ENCODE measurements around the gene ZNF207.

Gene ZNF207

GRCh38 chr17:32356378-32356743, 6.4 kb downstream of the ZNF207 start:
- TF ChIP-seq, protein P1, sequence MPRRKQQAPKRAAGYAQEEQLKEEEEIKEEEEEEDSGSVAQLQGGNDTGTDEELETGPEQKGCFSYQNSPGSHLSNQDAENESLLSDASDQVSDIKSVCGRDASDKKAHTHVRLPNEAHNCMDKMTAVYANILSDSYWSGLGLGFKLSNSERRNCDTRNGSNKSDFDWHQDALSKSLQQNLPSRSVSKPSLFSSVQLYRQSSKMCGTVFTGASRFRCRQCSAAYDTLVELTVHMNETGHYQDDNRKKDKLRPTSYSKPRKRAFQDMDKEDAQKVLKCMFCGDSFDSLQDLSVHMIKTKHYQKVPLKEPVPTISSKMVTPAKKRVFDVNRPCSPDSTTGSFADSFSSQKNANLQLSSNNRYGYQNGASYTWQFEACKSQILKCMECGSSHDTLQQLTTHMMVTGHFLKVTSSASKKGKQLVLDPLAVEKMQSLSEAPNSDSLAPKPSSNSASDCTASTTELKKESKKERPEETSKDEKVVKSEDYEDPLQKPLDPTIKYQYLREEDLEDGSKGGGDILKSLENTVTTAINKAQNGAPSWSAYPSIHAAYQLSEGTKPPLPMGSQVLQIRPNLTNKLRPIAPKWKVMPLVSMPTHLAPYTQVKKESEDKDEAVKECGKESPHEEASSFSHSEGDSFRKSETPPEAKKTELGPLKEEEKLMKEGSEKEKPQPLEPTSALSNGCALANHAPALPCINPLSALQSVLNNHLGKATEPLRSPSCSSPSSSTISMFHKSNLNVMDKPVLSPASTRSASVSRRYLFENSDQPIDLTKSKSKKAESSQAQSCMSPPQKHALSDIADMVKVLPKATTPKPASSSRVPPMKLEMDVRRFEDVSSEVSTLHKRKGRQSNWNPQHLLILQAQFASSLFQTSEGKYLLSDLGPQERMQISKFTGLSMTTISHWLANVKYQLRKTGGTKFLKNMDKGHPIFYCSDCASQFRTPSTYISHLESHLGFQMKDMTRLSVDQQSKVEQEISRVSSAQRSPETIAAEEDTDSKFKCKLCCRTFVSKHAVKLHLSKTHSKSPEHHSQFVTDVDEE (CRISPR knock-in tag; IDR thresholded peaks at IDR 0.05) = no peak
- TF ChIP-seq, protein P2, sequence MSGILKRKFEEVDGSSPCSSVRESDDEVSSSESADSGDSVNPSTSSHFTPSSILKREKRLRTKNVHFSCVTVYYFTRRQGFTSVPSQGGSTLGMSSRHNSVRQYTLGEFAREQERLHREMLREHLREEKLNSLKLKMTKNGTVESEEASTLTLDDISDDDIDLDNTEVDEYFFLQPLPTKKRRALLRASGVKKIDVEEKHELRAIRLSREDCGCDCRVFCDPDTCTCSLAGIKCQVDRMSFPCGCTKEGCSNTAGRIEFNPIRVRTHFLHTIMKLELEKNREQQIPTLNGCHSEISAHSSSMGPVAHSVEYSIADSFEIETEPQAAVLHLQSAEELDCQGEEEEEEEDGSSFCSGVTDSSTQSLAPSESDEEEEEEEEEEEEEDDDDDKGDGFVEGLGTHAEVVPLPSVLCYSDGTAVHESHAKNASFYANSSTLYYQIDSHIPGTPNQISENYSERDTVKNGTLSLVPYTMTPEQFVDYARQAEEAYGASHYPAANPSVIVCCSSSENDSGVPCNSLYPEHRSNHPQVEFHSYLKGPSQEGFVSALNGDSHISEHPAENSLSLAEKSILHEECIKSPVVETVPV (CRISPR knock-in tag; IDR thresholded peaks at IDR 0.05) = no peak
- TF ChIP-seq ARNTL (CRISPR knock-in tag; IDR thresholded peaks at IDR 0.05; ENCODE audit: borderline replicate concordance, low read depth) (no peak), TCF4 (CRISPR knock-in tag; IDR thresholded peaks at IDR 0.05; ENCODE audit: borderline replicate concordance) (no peak), ZFP3 (CRISPR knock-in tag; IDR thresholded peaks at IDR 0.05) (no peak), OSR1 (CRISPR knock-in tag; IDR thresholded peaks at IDR 0.05) (no peak), ZFP30 (CRISPR knock-in tag; IDR thresholded peaks at IDR 0.05) (no peak), ISL1 (CRISPR knock-in tag; IDR thresholded peaks at IDR 0.05) (no peak), ZC3H10 (CRISPR knock-in tag; IDR thresholded peaks at IDR 0.05) (no peak), SNAI2 (CRISPR knock-in tag; IDR thresholded peaks at IDR 0.05) (no peak), CREB5 (CRISPR knock-in tag; IDR thresholded peaks at IDR 0.05; ENCODE audit: low read depth) (no peak), TOX (CRISPR knock-in tag; IDR thresholded peaks at IDR 0.05; ENCODE audit: borderline replicate concordance) (no peak), ZNF565 (CRISPR knock-in tag; conservative IDR thresholded peaks at IDR 0.05; ENCODE audit: low read depth) (no peak), PATZ1 (CRISPR knock-in tag; IDR thresholded peaks at IDR 0.05; ENCODE audit: borderline replicate concordance) (no peak)
- TF ChIP-seq, protein P3, sequence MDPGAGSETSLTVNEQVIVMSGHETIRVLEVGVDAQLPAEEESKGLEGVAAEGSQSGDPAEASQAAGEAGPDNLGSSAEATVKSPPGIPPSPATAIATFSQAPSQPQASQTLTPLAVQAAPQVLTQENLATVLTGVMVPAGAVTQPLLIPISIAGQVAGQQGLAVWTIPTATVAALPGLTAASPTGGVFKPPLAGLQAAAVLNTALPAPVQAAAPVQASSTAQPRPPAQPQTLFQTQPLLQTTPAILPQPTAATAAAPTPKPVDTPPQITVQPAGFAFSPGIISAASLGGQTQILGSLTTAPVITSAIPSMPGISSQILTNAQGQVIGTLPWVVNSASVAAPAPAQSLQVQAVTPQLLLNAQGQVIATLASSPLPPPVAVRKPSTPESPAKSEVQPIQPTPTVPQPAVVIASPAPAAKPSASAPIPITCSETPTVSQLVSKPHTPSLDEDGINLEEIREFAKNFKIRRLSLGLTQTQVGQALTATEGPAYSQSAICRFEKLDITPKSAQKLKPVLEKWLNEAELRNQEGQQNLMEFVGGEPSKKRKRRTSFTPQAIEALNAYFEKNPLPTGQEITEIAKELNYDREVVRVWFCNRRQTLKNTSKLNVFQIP (CRISPR knock-in tag; IDR thresholded peaks at IDR 0.05; ENCODE audit: borderline replicate concordance, low read depth) = no peak
- ATAC-seq = no peak

DNA sequence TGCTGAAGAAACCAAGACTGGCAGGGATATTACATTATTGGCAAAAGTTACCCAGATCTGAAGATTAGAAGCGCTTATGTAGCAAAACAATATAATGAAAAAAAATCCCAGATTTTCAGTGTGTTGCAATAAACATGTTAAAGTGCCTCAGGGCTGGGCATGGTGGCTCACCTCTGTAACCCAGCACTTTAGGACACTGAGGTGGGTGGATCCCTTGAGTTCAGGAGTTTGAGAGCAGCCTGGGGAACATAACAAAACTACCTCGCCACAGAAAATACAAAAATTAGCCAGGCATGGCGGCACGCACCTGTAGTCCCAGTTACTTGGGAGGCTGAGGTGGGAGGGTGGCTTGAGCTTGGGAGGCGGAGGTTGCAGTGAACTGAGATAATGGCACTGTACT, 6.8 kb downstream of the ZNF207 start:
- TF ChIP-seq ZNF70 (CRISPR knock-in tag; IDR thresholded peaks at IDR 0.05) (no peak), ZNF8 (CRISPR knock-in tag; IDR thresholded peaks at IDR 0.05) (no peak), ZC3H10 (CRISPR knock-in tag; IDR thresholded peaks at IDR 0.05) (no peak), BACH2 (CRISPR knock-in tag; IDR thresholded peaks at IDR 0.05; ENCODE audit: borderline replicate concordance) (no peak), ISL1 (CRISPR knock-in tag; IDR thresholded peaks at IDR 0.05) (no peak), ZFP3 (CRISPR knock-in tag; IDR thresholded peaks at IDR 0.05) (no peak), SNAI2 (CRISPR knock-in tag; IDR thresholded peaks at IDR 0.05) (no peak), ARNTL (CRISPR knock-in tag; IDR thresholded peaks at IDR 0.05; ENCODE audit: borderline replicate concordance, low read depth) (no peak), ESRRG (CRISPR knock-in tag; IDR thresholded peaks at IDR 0.05) (no peak), PATZ1 (CRISPR knock-in tag; IDR thresholded peaks at IDR 0.05; ENCODE audit: borderline replicate concordance) (no peak)
- TF ChIP-seq, protein P2 (CRISPR knock-in tag; IDR thresholded peaks at IDR 0.05) = no peak
- TF ChIP-seq, protein P1 (CRISPR knock-in tag; IDR thresholded peaks at IDR 0.05) = no peak
- TF ChIP-seq, protein P3 (CRISPR knock-in tag; IDR thresholded peaks at IDR 0.05; ENCODE audit: borderline replicate concordance, low read depth) = no peak
- no peak for ATAC-seq
